SK-N-SH treated with all-trans-retinoic acid at 6 μM for 48 hours (cell line): Measurements from ENCODE around the gene LRBA.

ENCODE experiments used
- ATAC-seq: fragments of 200-7000 bp; cut with Tn5 transposase; 3 replicates; pipeline ENCODE4 v1.9.1; 2020; ENCODE audit warnings: mild to moderate bottlenecking, moderate library complexity
- ARNTL ChIP-seq: fragments of 450-650 bp; formaldehyde crosslinking; IDR thresholded peaks from 2 replicates; pipeline ENCODE4 v1.5.0; 2020; ENCODE audit warnings: low read depth, mild to moderate bottlenecking, moderate library complexity, borderline replicate concordance
- BACH2 ChIP-seq: fragments of 250-450 bp; sonication (Bioruptor Pico); IDR thresholded peaks from 2 replicates; pipeline ENCODE4 v1.9.0; 2021; ENCODE audit warnings: mild to moderate bottlenecking, borderline replicate concordance
- CREB5 ChIP-seq: fragments of 250-450 bp; sonication (Bioruptor Pico); IDR thresholded peaks from 2 replicates; pipeline ENCODE4 v1.5.1; 2020; ENCODE audit warnings: low read depth, mild to moderate bottlenecking, moderate library complexity
- CSDC2 ChIP-seq: fragments of 250-450 bp; sonication (Bioruptor Pico); IDR thresholded peaks from 2 replicates; pipeline ENCODE4 v1.5.0; 2020; ENCODE audit warnings: mild to moderate bottlenecking, moderate library complexity
- CSRNP3 ChIP-seq: fragments of 250-450 bp; sonication (Bioruptor Pico); IDR thresholded peaks from 2 replicates; pipeline ENCODE4 v1.5.1; 2021; ENCODE audit warnings: mild to moderate bottlenecking, moderate library complexity
- ESRRG ChIP-seq: fragments of 250-450 bp; sonication (Bioruptor Pico); IDR thresholded peaks from 2 replicates; pipeline ENCODE4 v1.6.1; 2021; ENCODE audit warnings: mild to moderate bottlenecking
- GLIS3 ChIP-seq: fragments of 250-450 bp; sonication (Bioruptor Pico); IDR thresholded peaks from 2 replicates; pipeline ENCODE4 v1.5.0; 2020; ENCODE audit warnings: mild to moderate bottlenecking, moderate library complexity
- ISL1 ChIP-seq: fragments of 250-450 bp; sonication (Bioruptor Pico); IDR thresholded peaks from 2 replicates; pipeline ENCODE4 v2.1.2; 2022; ENCODE audit warnings: mild to moderate bottlenecking, moderate library complexity
- PATZ1 ChIP-seq: fragments of 250-450 bp; sonication (Bioruptor Pico); IDR thresholded peaks from 2 replicates; pipeline ENCODE4 v1.8.0; 2020; ENCODE audit warnings: mild to moderate bottlenecking, moderate library complexity, borderline replicate concordance
- PPARA ChIP-seq: fragments of 250-450 bp; sonication (Bioruptor Pico); IDR thresholded peaks from 2 replicates; pipeline ENCODE4 v1.5.0; 2020; ENCODE audit warnings: mild to moderate bottlenecking, borderline replicate concordance
- RARB ChIP-seq: fragments of 250-450 bp; sonication (Bioruptor Pico); IDR thresholded peaks from 2 replicates; pipeline ENCODE4 v1.8.0; 2021; ENCODE audit warnings: mild to moderate bottlenecking, moderate library complexity
- SNAI2 ChIP-seq: fragments of 250-450 bp; sonication (Bioruptor Pico); IDR thresholded peaks from 2 replicates; pipeline ENCODE4 v1.5.0; 2020; ENCODE audit warnings: mild to moderate bottlenecking, moderate library complexity
- TCF4 ChIP-seq: fragments of 250-450 bp; sonication (Bioruptor Pico); IDR thresholded peaks from 2 replicates; pipeline ENCODE4 v1.8.0; 2021; ENCODE audit warnings: mild to moderate bottlenecking, moderate library complexity, borderline replicate concordance
- TOX ChIP-seq: fragments of 250-450 bp; sonication (Bioruptor Pico); IDR thresholded peaks from 2 replicates; pipeline ENCODE4 v1.8.0; 2021; ENCODE audit warnings: mild to moderate bottlenecking, moderate library complexity, borderline replicate concordance
- TSHZ2 ChIP-seq: fragments of 250-450 bp; sonication (Bioruptor Pico); IDR thresholded peaks from 2 replicates; pipeline ENCODE4 v1.5.0; 2020; ENCODE audit warnings: mild to moderate bottlenecking, moderate library complexity
- ZC3H10 ChIP-seq: fragments of 250-450 bp; sonication (Bioruptor Pico); IDR thresholded peaks from 2 replicates; pipeline ENCODE4 v1.5.1; 2021; ENCODE audit warnings: mild to moderate bottlenecking, moderate library complexity
- ZFP3 ChIP-seq: fragments of 250-450 bp; sonication (Bioruptor Pico); IDR thresholded peaks from 2 replicates; pipeline ENCODE4 v1.5.0; 2020; ENCODE audit warnings: mild to moderate bottlenecking, moderate library complexity
- ZFP30 ChIP-seq: fragments of 450-650 bp; formaldehyde crosslinking; IDR thresholded peaks from 2 replicates; pipeline ENCODE4 v1.5.0; 2022; ENCODE audit warnings: mild to moderate bottlenecking, moderate library complexity
- ZNF565 ChIP-seq: fragments of 450-650 bp; formaldehyde crosslinking; conservative IDR thresholded peaks from 2 replicates; pipeline ENCODE4 v1.5.0; 2020; ENCODE audit warnings: low read depth, mild to moderate bottlenecking, moderate library complexity
- ZNF70 ChIP-seq: fragments of 450-650 bp; formaldehyde crosslinking; IDR thresholded peaks from 2 replicates; pipeline ENCODE4 v1.5.0; 2020; ENCODE audit warnings: mild to moderate bottlenecking, moderate library complexity
- ZNF8 ChIP-seq: fragments of 450-650 bp; formaldehyde crosslinking; IDR thresholded peaks from 2 replicates; pipeline ENCODE4 v1.5.0; 2020; ENCODE audit warnings: mild to moderate bottlenecking, moderate library complexity

LRBA gene

GRCh38 chr4:150345207-150345744 lies 669.8 kb downstream of the LRBA start:
- TF ChIP-seq CREB5 (no peak), TOX (no peak), PPARA (CRISPR knock-in tag) (no peak), TCF4 (CRISPR knock-in tag) (no peak), ZFP30 (CRISPR knock-in tag) (no peak), ZFP3 (CRISPR knock-in tag) (no peak), BACH2 (CRISPR knock-in tag) (no peak), ISL1 (CRISPR knock-in tag) (no peak), RARB (CRISPR knock-in tag) (no peak), ARNTL (CRISPR knock-in tag) (no peak), ESRRG (CRISPR knock-in tag) (no peak), ZC3H10 (CRISPR knock-in tag) (no peak), PATZ1 (CRISPR knock-in tag) (no peak), ZNF565 (no peak), SNAI2 (CRISPR knock-in tag) (no peak), CSDC2 (CRISPR knock-in tag) (no peak), GLIS3 (no peak), ZNF70 (CRISPR knock-in tag) (no peak), TSHZ2 (CRISPR knock-in tag) (no peak), ZNF8 (no peak)
- ATAC-seq: no peak

- ATAC-seq: no peak
- TF ChIP-seq CREB5 (no peak), TOX (no peak), SNAI2 (CRISPR knock-in tag) (no peak), CSRNP3 (CRISPR knock-in tag) (no peak), ZFP3 (CRISPR knock-in tag) (no peak), TSHZ2 (CRISPR knock-in tag) (no peak)
Measured at GRCh38 chr4:150343796-150344195, 671.3 kb downstream of the LRBA start.
